GM19324 (cell line): ENCODE measurements around the gene RABGAP1L.
"Not testable (repeated sequence)": the region's sequence is repeated elsewhere in the genome, so short reads cannot be mapped to it uniquely, and the experiment has no call there.

Experiments used
- ATAC-seq: cut with Tn5 transposase; IDR thresholded peaks from one replicate; pipeline ENCODE4 v1.9.1; 2021; ENCODE audit warnings: mild to moderate bottlenecking, moderate library complexity; ENCODE audit not compliant: unreplicated experiment, low FRiP score

Gene RABGAP1L

GRCh38 chr1:174825806-174826205 is 666.5 kb downstream of the RABGAP1L start:
- ATAC-seq, result no peak

- no peak for ATAC-seq
Measured at GRCh38 chr1:174828264-174828663, 668.9 kb downstream of the RABGAP1L start.

GRCh38 chr1:174829990-174830389 is 670.7 kb downstream of the RABGAP1L start:
- ATAC-seq, result no peak

- no peak for ATAC-seq
Measured at GRCh38 chr1:174836543-174836942, 677.2 kb downstream of the RABGAP1L start.

- no peak for ATAC-seq
Measured at GRCh38 chr1:174837386-174837785, 678.1 kb downstream of the RABGAP1L start.

GRCh38 chr1:174839211-174839610 is 679.9 kb downstream of the RABGAP1L start:
- no peak for ATAC-seq

- no peak for ATAC-seq
Measured at GRCh38 chr1:174841747-174842146, 682.4 kb downstream of the RABGAP1L start.

- ATAC-seq, result not testable (repeated sequence)
Measured at GRCh38 chr1:174848593-174849560, 689.6 kb downstream of the RABGAP1L start.

GRCh38 chr1:174850726-174851125 is 691.4 kb downstream of the RABGAP1L start:
- no peak for ATAC-seq

GRCh38 chr1:174858301-174858700 is 699.0 kb downstream of the RABGAP1L start:
- ATAC-seq, result no peak

- ATAC-seq, result no peak
Measured at GRCh38 chr1:174870319-174870718, 711.0 kb downstream of the RABGAP1L start.

GRCh38 chr1:174871886-174872285 is 712.6 kb downstream of the RABGAP1L start:
- ATAC-seq, result no peak

- no peak for ATAC-seq
Measured at GRCh38 chr1:174872615-174873058, 713.3 kb downstream of the RABGAP1L start.

GRCh38 chr1:174874331-174875053 is 715.2 kb downstream of the RABGAP1L start:
- no peak for ATAC-seq

GRCh38 chr1:174875306-174875705 is 716.0 kb downstream of the RABGAP1L start:
- no peak for ATAC-seq

- ATAC-seq, result no peak
Measured at GRCh38 chr1:174877208-174877673, 717.9 kb downstream of the RABGAP1L start.

- ATAC-seq, result no peak
Measured at GRCh38 chr1:174880171-174880570, 720.9 kb downstream of the RABGAP1L start.

- no peak for ATAC-seq
Measured at GRCh38 chr1:174883409-174883808, 724.1 kb downstream of the RABGAP1L start.

GRCh38 chr1:174884038-174884437 is 724.7 kb downstream of the RABGAP1L start:
- no peak for ATAC-seq

- no peak for ATAC-seq
Measured at GRCh38 chr1:174884566-174884965, 725.2 kb downstream of the RABGAP1L start.

GRCh38 chr1:174890024-174890423 is 730.7 kb downstream of the RABGAP1L start:
- no peak for ATAC-seq
